K562 (cell line): Measurements from ENCODE around the gene L3MBTL1. TPM values are rescaled to one million over a fixed set of nuclear protein-coding genes. Genes with fewer than 3 reads are reported as not detected.

ENCODE experiments used
- ATAC-seq: fragments of 200-7000 bp; cut with Tn5 transposase; 3 replicates; pipeline ENCODE4 v1.9.1; 2020; ENCODE audit warnings: moderate library complexity
- BruUV-seq: library from RNA; stranded (reverse); fragments of 400-500 nt; replicated peaks from 2 replicates; lab custom pipeline; 2021; lab: Mats Ljungman, UMichigan
- CTCF ChIA-PET: fragments of 300-600 bp; formaldehyde crosslinking; extraction: SDS; loops from one replicate; lab custom pipeline; 2021; ENCODE audit warnings: low intra/inter-chr PET ratio; lab: Yijun Ruan, JAX
- POLR2A ChIA-PET: fragments of 300-600, 350-650 bp; sonication (Branson Sonifier 250); formaldehyde crosslinking; extraction: SDS; loops from one replicate; lab custom pipeline; 2021; ENCODE audit warnings: antibody characterized with exemption, inconsistent platforms; lab: Yijun Ruan, JAX
- DNase-seq, 4 experiments: peaks; one replicate each; pipeline versions ENCODE4 v3.0.0 to v3.0.0-alpha.2; 2011 to 2018; ENCODE audit warnings: low spot score in 3 of 4, mixed read lengths in 3 of 4; ENCODE audit errors: extremely low read depth in 1 of 4
- FAIRE-seq: peaks from 2 replicates; lab custom pipeline; 2011; peaks lifted over from hg19 to GRCh38; lab: Jason Lieb, UNC
- H2AFZ ChIP-seq: 2 replicates; pipeline ENCODE4 v1.6.0; 2011; ENCODE audit warnings: low read depth, low read length, control low read depth, inconsistent platforms
- H3K27ac ChIP-seq: fragments of 200-600 bp; 3 replicates; pipeline ENCODE4 v1.8.0; 2011; ENCODE audit warnings: low read depth, mild to moderate bottlenecking, control low read depth, inconsistent platforms, low read length, moderate library complexity, mixed read lengths; ENCODE audit errors: extremely low read depth
- H3K27me3 ChIP-seq, 2 experiments: fragments of 300-600 bp in 1 of 2; 2 replicates in 1 of 2; 3 replicates in 1 of 2; pipeline versions ENCODE4 v1.6.0 to v1.8.0; 2011; ENCODE audit warnings: inconsistent platforms in 2 of 2, low read length in 2 of 2, mild to moderate bottlenecking in 1 of 2, mixed read lengths in 1 of 2, moderate library complexity in 1 of 2; ENCODE audit not compliant: control insufficient read depth in 2 of 2, insufficient read depth in 2 of 2
- H3K36me3 ChIP-seq: fragments of 300-600 bp; 3 replicates; pipeline ENCODE4 v1.8.0; 2011; ENCODE audit warnings: mild to moderate bottlenecking, low read length, inconsistent platforms; ENCODE audit not compliant: control insufficient read depth, insufficient read depth
- H3K4me1 ChIP-seq, 2 experiments: fragments of 200-600 bp in 1 of 2; replicated peaks in 1 of 2; 2 replicates in 1 of 2; 3 replicates in 1 of 2; pipeline versions ENCODE4 v1.5.1 to v1.8.0; 2011; ENCODE audit warnings: inconsistent platforms in 2 of 2, low read length in 2 of 2, mild to moderate bottlenecking in 1 of 2, mixed read lengths in 1 of 2, moderate library complexity in 1 of 2; ENCODE audit not compliant: control insufficient read depth in 2 of 2, insufficient read depth in 2 of 2
- H3K4me2 ChIP-seq: 2 replicates; pipeline ENCODE4 v1.6.1; 2011; ENCODE audit warnings: low read length, control low read depth, inconsistent platforms, mixed read lengths; ENCODE audit not compliant: insufficient read depth
- H3K4me3 ChIP-seq: fragments of 200-600 bp; sonication (generic), shearing (Covaris generic); 2 replicates; pipeline ENCODE4 v1.5.1; 2016; ENCODE audit warnings: control low read depth, inconsistent platforms
- H3K79me2 ChIP-seq: fragments of 200-600 bp; 3 replicates; pipeline ENCODE4 v1.8.0; 2011; ENCODE audit warnings: low read length, inconsistent platforms; ENCODE audit not compliant: control insufficient read depth, insufficient read depth
- H3K9ac ChIP-seq, 2 experiments: 2 replicates each; pipeline versions ENCODE4 v1.6.0 to v1.6.1; 2011; ENCODE audit warnings: low read depth in 2 of 2, low read length in 2 of 2, control low read depth in 1 of 2, inconsistent platforms in 1 of 2, mild to moderate bottlenecking in 1 of 2, mixed read lengths in 1 of 2; ENCODE audit not compliant: insufficient read depth in 1 of 2
- H3K9me1 ChIP-seq: one replicate; pipeline ENCODE4 v1.6.0; 2011; ENCODE audit warnings: inconsistent platforms, mild to moderate bottlenecking, low read length, moderate library complexity; ENCODE audit not compliant: control insufficient read depth, insufficient read depth
- H3K9me3 ChIP-seq: replicated peaks from 2 replicates; pipeline ENCODE4 v1.5.1; 2011; ENCODE audit warnings: low read depth, low read length, inconsistent platforms; ENCODE audit not compliant: control insufficient read depth, insufficient read depth
- H4K20me1 ChIP-seq: replicated peaks from 2 replicates; pipeline ENCODE4 v1.6.1; 2011; ENCODE audit warnings: low read length, inconsistent platforms, mixed read lengths; ENCODE audit not compliant: control insufficient read depth, insufficient read depth
- CC2D1A ChIP-seq: fragments of 450-650 bp; IDR thresholded peaks from 2 replicates; pipeline ENCODE4 v1.6.1; 2017; ENCODE audit warnings: mild to moderate bottlenecking
- EP300 ChIP-seq: IDR thresholded peaks from 2 replicates; pipeline ENCODE4 v1.6.1; 2012; ENCODE audit warnings: low read length, improper control_type of control experiment
- FOXJ2 ChIP-seq: fragments of 200-800 bp; sonication (Bioruptor generic); IDR thresholded peaks from 2 replicates; pipeline ENCODE4 v1.6.1; 2016; ENCODE audit warnings: missing genetic modification characterization, missing compliant biosample characterization
- HLTF ChIP-seq: fragments of 450-650 bp; IDR thresholded peaks from 2 replicates; pipeline ENCODE4 v1.6.1; 2016
- MXD1 ChIP-seq: fragments of 250-450 bp; sonication (Bioruptor Pico); IDR thresholded peaks from 2 replicates; pipeline ENCODE4 v1.8.0; 2021; ENCODE audit warnings: borderline replicate concordance, mild to moderate bottlenecking, moderate library complexity; ENCODE audit not compliant: poor library complexity, severe bottlenecking
- NFRKB ChIP-seq: fragments of 450-650 bp; IDR thresholded peaks from 2 replicates; pipeline ENCODE4 v1.6.1; 2016; ENCODE audit warnings: low read depth
- TEAD2 ChIP-seq: fragments of 450-650 bp; IDR thresholded peaks from 2 replicates; pipeline ENCODE4 v1.6.1; 2016; ENCODE audit warnings: missing genetic modification characterization, control low read depth, missing compliant biosample characterization
- ZBTB5 ChIP-seq: fragments of 450-650 bp; IDR thresholded peaks from 2 replicates; pipeline ENCODE4 v1.6.1; 2017; ENCODE audit warnings: antibody characterized with exemption
- ZNF277 ChIP-seq: fragments of 250-450 bp; sonication (Bioruptor Pico); IDR thresholded peaks from 2 replicates; pipeline ENCODE4 v1.8.0; 2022; ENCODE audit warnings: inconsistent platforms, mild to moderate bottlenecking, moderate library complexity, borderline replicate concordance
- ZNF431 ChIP-seq: sonication (generic); formaldehyde crosslinking; IDR thresholded peaks from 2 replicates; pipeline ENCODE4 v1.8.0; 2022; ENCODE audit warnings: mild to moderate bottlenecking, missing genetic modification reagents
- ZNF445 ChIP-seq: fragments of 250-450 bp; sonication (Bioruptor Pico); IDR thresholded peaks from 2 replicates; pipeline ENCODE4 v1.4.0; 2020; ENCODE audit warnings: low read depth, mild to moderate bottlenecking, moderate library complexity
- ZNF830 ChIP-seq: fragments of 250-450 bp; sonication (Bioruptor Pico); IDR thresholded peaks from 2 replicates; pipeline ENCODE4 v1.5.0; 2021; ENCODE audit warnings: mild to moderate bottlenecking
- WGBS: fragments of 100-300 bp; shearing (Covaris generic); methylation state at CpG from one replicate; pipeline ENCODE4 v1.1.6; 2016; ENCODE audit warnings: low coverage, mixed read lengths; ENCODE audit not compliant: insufficient coverage; ENCODE audit errors: missing lambda C conversion rate; 5-methylcytosine and 5-hydroxymethylcytosine counted together
- in situ Hi-C: fragments of 300-500 bp; cut with MboI; formaldehyde crosslinking; loops from 4 replicates; pipeline ENCODE4 v1.15.0; 2018; ENCODE audit warnings: inconsistent platforms, mixed read lengths
- intact Hi-C: fragments of 100-400 bp; cut with micrococcal nuclease; formaldehyde crosslinking; loops from 2 replicates; pipeline ENCODE4 v1.14.2; 2022
- polyA plus RNA-seq, 8 experiments: library from polyadenylated mRNA; depleted of rRNA in 4 of 8; stranded (reverse) in 5 of 8; unstranded in 3 of 8; fragments of >200 nt; fragmentation: Nextera tagmentation in 2 of 8; fragmentation: Illumina TruSeq in 1 of 8; extraction: Ambion mirVana in 2 of 8; extraction: Trizol in 1 of 8; gene quantifications; 2 replicates each; pipeline versions ENCODE4 v1.2.1 to v1.2.3, GENCODE V29; 2011 to 2014; ENCODE audit warnings: inconsistent platforms in 1 of 8, missing spikeins in 1 of 8
- total RNA-seq, 7 experiments: library from RNA; depleted of rRNA in 6 of 7; stranded (reverse); fragments of >200 nt in 6 of 7; fragmentation: Illumina TruSeq in 2 of 7; extraction: Trizol in 2 of 7; gene quantifications; 2 replicates each; pipeline versions ENCODE4 v1.2.1 to v1.2.3, GENCODE V29; 2011 to 2021; ENCODE audit warnings: low replicate concordance in 1 of 7
- TF ChIP-seq, protein P1 (sequence below): fragments of 450-650 bp; IDR thresholded peaks from 2 replicates; pipeline ENCODE4 v1.6.1; 2016; ENCODE audit warnings: antibody characterized with exemption

The L3MBTL1 gene
- total and polyA plus RNA-seq, 9 of the 15 experiments (the other 6 are each of a cell fraction or from before 2014, with no cell fraction given), result 0.77 to 10.0 (median 4.4) TPM

GRCh38 chr20:43543138-43543537 lies 35.6 kb downstream of the L3MBTL1 start:
- Histone ChIP-seq H3K27ac (no peak overlapping the region), H3K4me3 (no peak overlapping the region), H2AFZ (no peak overlapping the region), H3K9me3 (no peaks in the 10 kb centered on the region), H4K20me1 (no peaks in the 10 kb centered on the region), H3K27me3 (no peaks in the 10 kb centered on the region), H3K4me1 (peaks cover 14 to 22% of the 10 kb centered on the region in 2 experiments; a peak in 4 of 5 replicates), H3K9ac (no peak overlapping the region), H3K9me1 (peaks cover 2% of the 10 kb centered on the region), H3K36me3 (peaks cover 5% of the 10 kb centered on the region; the same call in 1 of the 3 replicates), H3K79me2 (no peaks in the 10 kb centered on the region), H3K4me2 (no peak overlapping the region)
- intact Hi-C loops, result no loop called here
- in situ Hi-C loops, result loop anchor here (10.0 kb wide), 1 partner anchor 542 kb away; no protein-coding TSS in a partner anchor
- POLR2A ChIA-PET, result interaction anchor here (0.6 kb wide), 1 partner anchor 16 kb away, joined by 3 read pairs; the partner anchor contains the start of gene SGK2
- no peak for ATAC-seq
- TF ChIP-seq NFRKB (no peak), ZBTB5 (no peak), HLTF (no peak), ZNF445 (CRISPR knock-in tag) (no peak), ZNF277 (CRISPR knock-in tag) (no peak), ZNF830 (no peak), FOXJ2 (tag) (no peak), CC2D1A (no peak), ZNF431 (CRISPR knock-in tag) (no peak), EP300 (no peak), MXD1 (CRISPR knock-in tag) (no peak), TEAD2 (tag) (no peak)
- TF ChIP-seq, protein P1, sequence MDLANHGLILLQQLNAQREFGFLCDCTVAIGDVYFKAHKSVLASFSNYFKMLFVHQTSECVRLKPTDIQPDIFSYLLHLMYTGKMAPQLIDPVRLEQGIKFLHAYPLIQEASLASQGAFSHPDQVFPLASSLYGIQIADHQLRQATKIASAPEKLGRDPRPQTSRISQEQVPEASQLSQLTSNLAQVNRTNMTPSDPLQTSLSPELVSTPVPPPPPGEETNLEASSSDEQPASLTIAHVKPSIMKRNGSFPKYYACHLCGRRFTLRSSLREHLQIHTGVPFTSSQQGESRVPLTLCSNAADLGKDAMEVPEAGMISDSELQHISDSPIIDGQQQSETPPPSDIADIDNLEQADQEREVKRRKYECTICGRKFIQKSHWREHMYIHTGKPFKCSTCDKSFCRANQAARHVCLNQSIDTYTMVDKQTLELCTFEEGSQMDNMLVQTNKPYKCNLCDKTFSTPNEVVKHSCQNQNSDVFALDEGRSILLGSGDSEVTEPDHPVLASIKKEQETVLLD, result no peak
- peak; percentile 29 for FAIRE-seq
- no peak for DNase-seq
- no TSS peak for BruUV-seq
- CTCF ChIA-PET, result no interaction called here
- WGBS, result 61% methylated on average over 5 of the region's 5 CpGs
